GM12878 (cell line): ENCODE results near the gene SLC35A4. TPM values are rescaled to one million over a fixed set of nuclear protein-coding genes. Genes with fewer than 3 reads are reported as not detected.

Experiments used
- ATAC-seq: fragments of 200-7000 bp; cut with Tn5 transposase; 3 replicates; pipeline ENCODE4 v1.9.1; 2020; ENCODE audit warnings: mild to moderate bottlenecking, moderate library complexity
- BruUV-seq: library from RNA; stranded (reverse); fragments of 400-500 nt; replicated peaks from 2 replicates; lab custom pipeline; 2021; lab: Mats Ljungman, UMichigan
- CTCF ChIA-PET: fragments of 300-600 bp; sonication (Branson Sonifier 250); formaldehyde crosslinking; extraction: SDS; loops from one replicate; lab custom pipeline; 2021; ENCODE audit warnings: inconsistent platforms; lab: Yijun Ruan, JAX
- POLR2A ChIA-PET: fragments of 350-600 bp; formaldehyde crosslinking; extraction: SDS; loops from one replicate; lab custom pipeline; 2021; ENCODE audit warnings: inconsistent platforms; lab: Charles Lee
- RAD21 ChIA-PET: fragments of 300-600 bp; sonication (Branson Sonifier 250); formaldehyde crosslinking; loops from one replicate; lab custom pipeline; 2023; ENCODE audit warnings: antibody characterized with exemption; ENCODE audit not compliant: unreplicated experiment; lab: Charles Lee
- SMC1A ChIA-PET: fragments of 300-600 bp; sonication (Branson Sonifier 250); formaldehyde crosslinking; loops from one replicate; lab custom pipeline; 2023; ENCODE audit not compliant: unreplicated experiment, uncharacterized antibody; lab: Charles Lee
- DNase-seq: peaks from one replicate; pipeline ENCODE4 v3.0.0-alpha.2; 2011; ENCODE audit warnings: low read depth, low spot score
- FAIRE-seq: peaks from 3 replicates; lab custom pipeline; 2011; peaks lifted over from hg19 to GRCh38; lab: Jason Lieb, UNC
- H2AFZ ChIP-seq: 2 replicates; pipeline ENCODE4 v1.6.0; 2011; ENCODE audit warnings: low read depth, low read length, control low read depth; ENCODE audit not compliant: control insufficient read depth
- H3K27ac ChIP-seq: 2 replicates; pipeline ENCODE4 v1.5.1; 2011; ENCODE audit warnings: control low read depth; ENCODE audit not compliant: control insufficient read depth, insufficient read depth
- H3K27me3 ChIP-seq, 2 experiments: replicated peaks in 1 of 2; 2 replicates each; pipeline versions ENCODE4 v1.6.0 to v1.6.1; 2011; ENCODE audit warnings: low read length in 1 of 2; ENCODE audit not compliant: control insufficient read depth in 2 of 2, insufficient read depth in 2 of 2
- H3K36me3 ChIP-seq, 2 experiments: 2 replicates each; pipeline ENCODE4 v1.5.1; 2011; ENCODE audit warnings: low read length in 1 of 2; ENCODE audit not compliant: control insufficient read depth in 2 of 2, insufficient read depth in 2 of 2
- H3K4me1 ChIP-seq: 2 replicates; pipeline ENCODE4 v1.6.1; 2011; ENCODE audit warnings: mild to moderate bottlenecking, low read length, moderate library complexity, mixed read lengths; ENCODE audit not compliant: control insufficient read depth, insufficient read depth
- H3K4me2 ChIP-seq: 2 replicates; pipeline ENCODE4 v1.6.0; 2011; ENCODE audit warnings: control low read depth; ENCODE audit not compliant: control insufficient read depth, insufficient read depth
- H3K4me3 ChIP-seq: fragments of 200-600 bp; sonication (generic); 2 replicates; pipeline ENCODE4 v1.5.1; 2016
- H3K79me2 ChIP-seq: 2 replicates; pipeline ENCODE4 v1.6.0; 2011; ENCODE audit warnings: low read length; ENCODE audit not compliant: control insufficient read depth, insufficient read depth
- H3K9ac ChIP-seq: 2 replicates; pipeline ENCODE4 v1.8.0; 2011; ENCODE audit warnings: low read length, control low read depth, mixed read lengths; ENCODE audit not compliant: control insufficient read depth, insufficient read depth
- H3K9me3 ChIP-seq: replicated peaks from 3 replicates; pipeline ENCODE4 v1.5.1; 2011; ENCODE audit warnings: mild to moderate bottlenecking, low read length; ENCODE audit not compliant: control insufficient read depth, insufficient read depth
- H4K20me1 ChIP-seq: 2 replicates; pipeline ENCODE4 v1.6.0; 2011; ENCODE audit not compliant: control insufficient read depth, insufficient read depth
- BHLHE40 ChIP-seq, 2 experiments: fragments of 450-650 bp in 1 of 2; IDR thresholded peaks; 2 replicates each; pipeline ENCODE4 v1.6.1; 2011 to 2017; ENCODE audit warnings: low read depth in 2 of 2, borderline replicate concordance in 1 of 2, improper control_type of control experiment in 1 of 2, low read length in 1 of 2, mild to moderate bottlenecking in 1 of 2
- CHD2 ChIP-seq: IDR thresholded peaks from 2 replicates; pipeline ENCODE4 v1.6.1; 2011; ENCODE audit warnings: low read depth, low read length, improper control_type of control experiment, borderline replicate concordance
- DPF2 ChIP-seq: fragments of 450-650 bp; IDR thresholded peaks from 2 replicates; pipeline ENCODE4 v1.6.1; 2017; ENCODE audit warnings: mild to moderate bottlenecking
- EGR1 ChIP-seq, 2 experiments: IDR thresholded peaks; 1 replicate in 1 of 2; 2 replicates in 1 of 2; pipeline ENCODE4 v1.6.1; 2011 to 2012; ENCODE audit warnings: low read depth in 2 of 2, low read length in 2 of 2, borderline replicate concordance in 1 of 2, mild to moderate bottlenecking in 1 of 2, moderate library complexity in 1 of 2
- EP300 ChIP-seq, 2 experiments: fragments of 150-350 bp in 1 of 2; IDR thresholded peaks; 2 replicates each; pipeline ENCODE4 v1.6.1; 2011 to 2012; ENCODE audit warnings: low read depth in 2 of 2, low read length in 2 of 2, borderline replicate concordance in 1 of 2, improper control_type of control experiment in 1 of 2, inconsistent platforms in 1 of 2; ENCODE audit not compliant: control insufficient read depth in 1 of 2
- JUNB ChIP-seq: IDR thresholded peaks from 2 replicates; pipeline ENCODE4 v1.6.1; 2016; ENCODE audit warnings: antibody characterized with exemption, mild to moderate bottlenecking
- KDM1A ChIP-seq: fragments of 200-600 bp; sonication (generic); IDR thresholded peaks from 2 replicates; pipeline ENCODE4 v1.6.1; 2016; ENCODE audit warnings: borderline replicate concordance
- LARP7 ChIP-seq: fragments of 450-650 bp; IDR thresholded peaks from 2 replicates; pipeline ENCODE4 v1.6.1; 2017; ENCODE audit warnings: mild to moderate bottlenecking
- MTA3 ChIP-seq: IDR thresholded peaks from 2 replicates; pipeline ENCODE4 v1.6.1; 2012; ENCODE audit warnings: low read length, inconsistent platforms, borderline replicate concordance
- MXI1 ChIP-seq: fragments of 150-350 bp; IDR thresholded peaks from 2 replicates; pipeline ENCODE4 v1.6.1; 2011; ENCODE audit warnings: low read depth, mild to moderate bottlenecking, inconsistent platforms, low read length, improper control_type of control experiment
- NFXL1 ChIP-seq: fragments of 450-650 bp; IDR thresholded peaks from 2 replicates; pipeline ENCODE4 v1.6.1; 2017; ENCODE audit warnings: antibody characterized with exemption, mild to moderate bottlenecking, borderline replicate concordance
- NR2C1 ChIP-seq: fragments of 450-650 bp; IDR thresholded peaks from 2 replicates; pipeline ENCODE4 v1.6.1; 2017; ENCODE audit warnings: antibody characterized with exemption, mild to moderate bottlenecking, moderate library complexity
- NRF1 ChIP-seq: conservative IDR thresholded peaks from 2 replicates; pipeline ENCODE4 v1.6.1; 2011; ENCODE audit warnings: mild to moderate bottlenecking, low read depth, low read length, improper control_type of control experiment
- RUNX3 ChIP-seq: IDR thresholded peaks from 2 replicates; pipeline ENCODE4 v1.6.1; 2012; ENCODE audit warnings: low read length, inconsistent platforms
- SMAD5 ChIP-seq: IDR thresholded peaks from 2 replicates; pipeline ENCODE4 v1.6.1; 2016; ENCODE audit warnings: antibody characterized with exemption, low read depth
- SUPT20H ChIP-seq: IDR thresholded peaks from 2 replicates; pipeline ENCODE4 v1.6.1; 2011; ENCODE audit warnings: low read depth, mild to moderate bottlenecking, low read length, moderate library complexity, borderline replicate concordance; ENCODE audit not compliant: control insufficient read depth
- TCF3 ChIP-seq: IDR thresholded peaks from 2 replicates; pipeline ENCODE4 v1.6.1; 2012; ENCODE audit warnings: low read depth, mild to moderate bottlenecking, low read length, borderline replicate concordance; ENCODE audit not compliant: insufficient read depth
- TCF7 ChIP-seq: IDR thresholded peaks from 2 replicates; pipeline ENCODE4 v1.6.1; 2014; ENCODE audit warnings: antibody characterized with exemption, borderline replicate concordance
- ZNF217 ChIP-seq: fragments of 450-650 bp; IDR thresholded peaks from 2 replicates; pipeline ENCODE4 v1.6.1; 2017; ENCODE audit warnings: antibody characterized with exemption, mild to moderate bottlenecking
- ZNF24 ChIP-seq: fragments of 450-650 bp; IDR thresholded peaks from 2 replicates; pipeline ENCODE4 v1.6.1; 2017; ENCODE audit warnings: antibody characterized with exemption, mild to moderate bottlenecking
- WGBS: methylation state at CpG from one replicate; pipeline ENCODE4 v1.1.6; 2016; ENCODE audit warnings: low lambda C conversion rate; ENCODE audit not compliant: insufficient replicate concordance, insufficient coverage; ENCODE audit errors: missing lambda C conversion rate; 5-methylcytosine and 5-hydroxymethylcytosine counted together
- in situ Hi-C: fragments of 300-500 bp; cut with MboI; formaldehyde crosslinking; loops from 9 replicates; pipeline ENCODE4 v1.14.3; 2018; ENCODE audit warnings: mixed read lengths
- intact Hi-C: fragments of 100-400 bp; cut with micrococcal nuclease; formaldehyde crosslinking; loops from one replicate; pipeline ENCODE4 v1.14.2; 2022; ENCODE audit not compliant: unreplicated experiment
- polyA plus RNA-seq, 11 experiments: library from polyadenylated mRNA; depleted of rRNA in 4 of 11; unstranded in 6 of 11; stranded (reverse) in 5 of 11; fragments of >200 nt; fragmentation: Nextera tagmentation in 4 of 11; fragmentation: Illumina TruSeq in 1 of 11; extraction: Ambion mirVana in 4 of 11; extraction: Trizol in 1 of 11; gene quantifications; 1 replicate in 1 of 11; 2 replicates in 10 of 11; pipeline versions ENCODE4 v1.2.1 to v1.2.3, GENCODE V29; 2011 to 2016; ENCODE audit warnings: inconsistent platforms in 2 of 11, missing spikeins in 2 of 11, low read depth in 1 of 11
- total RNA-seq, 4 experiments: library from RNA; depleted of rRNA in 3 of 4; stranded (reverse); fragments of >200 nt in 3 of 4; fragmentation: Illumina TruSeq in 1 of 4; extraction: Trizol in 1 of 4; gene quantifications; 2 replicates each; pipeline versions ENCODE4 v1.2.1 to v1.2.3, GENCODE V29; 2013 to 2021
- TF ChIP-seq, protein P1 (sequence below): IDR thresholded peaks from 2 replicates; pipeline ENCODE4 v1.6.1; 2011; ENCODE audit warnings: low read depth, low read length, improper control_type of control experiment, borderline replicate concordance
- TF ChIP-seq, protein P2 (sequence below): IDR thresholded peaks from 2 replicates; pipeline ENCODE4 v1.6.1; 2012; ENCODE audit warnings: low read depth, low read length, improper control_type of control experiment

Gene SLC35A4
- total and polyA plus RNA-seq, 10 of the 15 experiments (the other 5 are each of a cell fraction or from before 2014, with no cell fraction given), result 23.8 to 167 (median 114) TPM

DNA sequence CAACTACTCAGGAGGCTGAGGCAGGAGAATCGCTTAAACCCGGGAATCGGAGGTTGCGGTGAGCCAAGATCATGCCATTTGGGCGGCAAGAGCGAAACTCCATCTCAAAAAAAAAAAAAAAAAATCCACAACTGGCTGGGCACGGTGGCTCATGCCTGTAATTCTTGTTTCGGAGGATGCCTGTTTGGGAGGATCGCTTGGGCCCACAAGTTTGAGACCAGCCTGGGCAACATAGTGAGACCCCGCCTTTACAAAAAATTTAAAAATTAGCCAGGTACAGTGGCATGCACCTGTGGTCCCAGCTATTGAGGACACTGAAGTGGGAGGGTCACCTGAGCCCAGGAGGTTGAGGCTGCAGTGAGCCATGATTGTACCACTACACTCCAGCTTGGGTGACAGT is 19.0 kb upstream of the SLC35A4 start (continued):
- TF ChIP-seq, protein P1, sequence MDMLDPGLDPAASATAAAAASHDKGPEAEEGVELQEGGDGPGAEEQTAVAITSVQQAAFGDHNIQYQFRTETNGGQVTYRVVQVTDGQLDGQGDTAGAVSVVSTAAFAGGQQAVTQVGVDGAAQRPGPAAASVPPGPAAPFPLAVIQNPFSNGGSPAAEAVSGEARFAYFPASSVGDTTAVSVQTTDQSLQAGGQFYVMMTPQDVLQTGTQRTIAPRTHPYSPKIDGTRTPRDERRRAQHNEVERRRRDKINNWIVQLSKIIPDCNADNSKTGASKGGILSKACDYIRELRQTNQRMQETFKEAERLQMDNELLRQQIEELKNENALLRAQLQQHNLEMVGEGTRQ, result no peak
- no peak for TF ChIP-seq SMAD5
- no peak for TF ChIP-seq NR2C1
- TF ChIP-seq DPF2, result no peak
- TF ChIP-seq CHD2, result no peak

DNA sequence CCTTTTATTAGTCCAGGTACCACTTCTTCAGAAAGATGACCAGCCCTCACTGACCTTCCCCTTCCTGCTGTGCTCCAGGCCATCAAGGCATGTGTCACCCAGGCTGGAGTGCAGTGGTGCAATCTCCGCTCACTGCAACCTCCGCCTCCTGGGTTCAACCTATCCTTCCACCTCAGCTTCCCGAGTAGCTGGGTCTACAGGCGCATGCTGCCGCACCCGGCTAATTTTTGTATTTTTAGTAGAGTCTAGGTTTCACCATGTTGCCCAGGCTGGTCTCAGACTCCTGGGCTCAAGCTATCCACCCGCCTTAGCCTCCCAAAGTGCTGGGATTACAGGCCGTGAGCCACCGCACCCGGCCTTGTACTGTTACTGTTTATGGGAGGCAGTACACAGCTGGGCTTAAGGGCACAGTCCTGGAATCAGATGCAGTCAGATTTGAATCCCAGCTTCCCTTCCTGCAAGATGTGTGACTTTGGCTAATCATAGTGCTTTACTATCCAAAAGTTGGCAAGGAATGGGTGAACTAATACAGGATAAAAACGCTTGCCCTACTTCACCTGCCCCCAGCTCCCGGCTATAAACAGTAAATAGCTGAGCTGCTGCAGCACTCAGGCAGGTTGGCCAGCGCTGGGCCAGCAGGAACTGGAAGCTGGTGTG is 17.6 kb upstream of the SLC35A4 start:
- FAIRE-seq, result no peak
- H3K9me3 ChIP-seq, result no peaks in the 10 kb centered on the region
- ChIA-PET SMC1A (interaction anchor here (0.8 to 2.3 kb wide), 15 partner anchors 11 to 172 kb away, joined by 3 to 11 read pairs (median 4); partner anchors contain the start of gene SRA1), CTCF (interaction anchor here (0.6 to 2.4 kb wide), 17 partner anchors 8 to 183 kb away, joined by 3 to 9 read pairs (median 4); partner anchors contain the start of genes IK, NDUFA2, SRA1 and TMCO6), POLR2A (interaction anchor here (0.7 to 3.0 kb wide), 10 partner anchors 10 to 229 kb away, joined by 3 to 23 read pairs (median 6); partner anchors contain the start of genes ANKHD1, APBB3 and SRA1), RAD21 (interaction anchor here (0.6 to 2.1 kb wide), 15 partner anchors 8 to 209 kb away, joined by 3 to 7 read pairs (median 3); partner anchors contain the start of genes APBB3, HBEGF, IK and NDUFA2)
- H3K79me2 ChIP-seq, result peaks cover 2% of the 10 kb centered on the region; the same call in 1 of the 2 replicates
- intact Hi-C loops, result no loop called here
- no peak overlapping the region for H3K4me3 ChIP-seq
- peak overlapping the region; percentile 100 for H3K4me2 ChIP-seq
- no TSS peak for BruUV-seq
- H2AFZ ChIP-seq, result peak overlapping the region; percentile 64
- no peak for DNase-seq
- 76% methylated on average over 13 of the region's 13 CpGs for WGBS
- peaks cover 19% of the 10 kb centered on the region for H3K4me1 ChIP-seq
- H3K27ac ChIP-seq, result peak overlapping the region; percentile 77
- ATAC-seq, result peak; percentile 1; the same call in 2 of the 3 replicates
- in situ Hi-C loops, result no loop called here
- no peaks in the 10 kb centered on the region for H4K20me1 ChIP-seq
- no peaks in the 10 kb centered on the region for H3K27me3 ChIP-seq
- H3K36me3 ChIP-seq, result peaks cover 18 to 28% of the 10 kb centered on the region in 2 experiments
- H3K9ac ChIP-seq, result peak overlapping the region; percentile 22; the same call in 1 of the 2 replicates
- no peak for TF ChIP-seq BHLHE40 (IDR thresholded peaks at IDR 0.05; ENCODE audit: borderline replicate concordance in 1 of 2, low read depth in 2 of 2, low read length in 1 of 2)
- TF ChIP-seq NR2C1, result no peak
- TF ChIP-seq KDM1A, result no peak
- no peak for TF ChIP-seq SMAD5
- TF ChIP-seq, protein P2, sequence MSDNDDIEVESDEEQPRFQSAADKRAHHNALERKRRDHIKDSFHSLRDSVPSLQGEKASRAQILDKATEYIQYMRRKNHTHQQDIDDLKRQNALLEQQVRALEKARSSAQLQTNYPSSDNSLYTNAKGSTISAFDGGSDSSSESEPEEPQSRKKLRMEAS, result no peak
- no peak for TF ChIP-seq NFXL1
- no peak for TF ChIP-seq TCF7
- TF ChIP-seq SUPT20H, result no peak
- no peak for TF ChIP-seq TCF3
- no peak for TF ChIP-seq MXI1
- TF ChIP-seq ZNF217, result no peak
- no peak for TF ChIP-seq EGR1 (IDR thresholded peaks at IDR 0.05; ENCODE audit: borderline replicate concordance in 1 of 2, low read depth in 2 of 2, low read length in 2 of 2)
- TF ChIP-seq RUNX3, result no peak
- TF ChIP-seq EP300 (IDR thresholded peaks at IDR 0.05; ENCODE audit: borderline replicate concordance in 1 of 2, control insufficient read depth in 1 of 2, low read depth in 2 of 2, low read length in 2 of 2), result no peak
- TF ChIP-seq MTA3, result no peak
- no peak for TF ChIP-seq LARP7
- TF ChIP-seq ZNF24, result no peak
- TF ChIP-seq NRF1, result no peak
- TF ChIP-seq JUNB, result no peak
